ENCODE measurements around the gene HCN1. TPM values are rescaled to one million over a fixed set of nuclear protein-coding genes. Genes with fewer than 3 reads are reported as not detected.

HCN1 gene
- total and polyA plus RNA-seq, 2 of the 4 experiments (the other 2 are of a cell fraction), result not detected

GRCh38 chr5:45741110-45741509, 44.9 kb upstream of the HCN1 start:
- Histone ChIP-seq H3K23ac (ENCODE audit: low read depth, low read length) (no peak overlapping the region), H2BK120ac (ENCODE audit: low read depth, low read length) (no peak overlapping the region), H4K91ac (ENCODE audit: insufficient read depth, low read depth, low read length) (no peak overlapping the region), H3K9me3 (ENCODE audit: control insufficient read depth, insufficient read depth, low read length) (peaks cover 10% of the 10 kb centered on the region), H4K20me1 (ENCODE audit: insufficient read depth, low read length) (no peaks in the 10 kb centered on the region), H3K4me3 (ENCODE audit: insufficient read depth, low read depth, low read length) (no peak overlapping the region), H3K36me3 (ENCODE audit: control insufficient read depth, insufficient read depth, low read length) (no peaks in the 10 kb centered on the region), H3K14ac (replicated peaks; ENCODE audit: low read depth, low read length) (no peak overlapping the region), H3K9ac (ENCODE audit: low read depth, low read length) (no peak overlapping the region), H2BK15ac (ENCODE audit: low read depth, low read length) (no peak overlapping the region), H3K4me1 (ENCODE audit: control insufficient read depth, insufficient read depth, low read length) (no peaks in the 10 kb centered on the region), H3K4ac (ENCODE audit: low read depth, low read length) (no peak overlapping the region), H4K5ac (ENCODE audit: low read depth, low read length) (no peak overlapping the region), H3K79me1 (ENCODE audit: low read depth in 1 of 2, low read length in 2 of 2) (no peaks in the 10 kb centered on the region), H2AK9ac (replicated peaks; ENCODE audit: low read depth, low read length, poor library complexity) (no peak overlapping the region), H3K56ac (ENCODE audit: extremely low read depth, insufficient read depth, low read length) (no peak overlapping the region), H3K27ac (ENCODE audit: insufficient read depth, low read length) (no peak overlapping the region), H3K27me3 (ENCODE audit: control insufficient read depth, insufficient read depth, low read length) (no peaks in the 10 kb centered on the region), H4K8ac (ENCODE audit: low read depth in 2 of 2, low read length in 2 of 2) (no peak overlapping the region), H3K4me2 (ENCODE audit: low read depth, low read length) (no peak overlapping the region), H3K9me1 (ENCODE audit: insufficient read depth, low read length) (no peaks in the 10 kb centered on the region), H3K18ac (ENCODE audit: low read depth, low read length) (no peak overlapping the region), H2BK20ac (ENCODE audit: low read depth, low read length) (no peak overlapping the region), H2AK5ac (ENCODE audit: low read depth, low read length) (no peak overlapping the region), H2AFZ (replicated peaks; ENCODE audit: low read length, poor library complexity) (no peak overlapping the region), H2BK5ac (ENCODE audit: low read depth, low read length, poor library complexity, severe bottlenecking) (no peak overlapping the region)
- no CpG with 5 or more reads among the region's 5 CpGs for WGBS, 2 experiments (ENCODE audit: extremely low coverage in 2 of 2, insufficient read length in 1 of 2)
- ChIA-PET POLR2A (ENCODE audit: unreplicated experiment) (no interaction called here), CTCF (no interaction called here)
- intact Hi-C loops (cut with micrococcal nuclease) (no loop called here), in situ Hi-C loops (cut with MboI; ENCODE audit: low sequenced_read_pairs) (no loop called here), dilution Hi-C loops (cut with HindIII; ENCODE audit: low sequenced_read_pairs, unreplicated experiment) (no loop called here)
- ATAC-seq (ENCODE audit: low read depth) (no peak), DNase-seq (no peak)
- BruUV-seq (replicated peaks), result no TSS peak
- TF ChIP-seq SMC3 (IDR thresholded peaks at IDR 0.05; ENCODE audit: low read depth, low read length) (no peak), USF2 (IDR thresholded peaks at IDR 0.05; ENCODE audit: low read depth, low read length) (no peak), MAZ (IDR thresholded peaks at IDR 0.05; ENCODE audit: borderline replicate concordance, low read depth, low read length) (no peak), RAD21 (IDR thresholded peaks at IDR 0.05; ENCODE audit: low read length) (no peak), MAFK (IDR thresholded peaks at IDR 0.05; ENCODE audit: low read depth, low read length) (no peak), RCOR1 (IDR thresholded peaks at IDR 0.05; ENCODE audit: insufficient replicate concordance, low read length) (no peak), ELK1 (IDR thresholded peaks at IDR 0.05; ENCODE audit: borderline replicate concordance, low read depth, low read length) (no peak), RFX5 (IDR thresholded peaks at IDR 0.05; ENCODE audit: low read depth, low read length) (no peak), NFE2L2 (IDR thresholded peaks at IDR 0.05; ENCODE audit: low read depth, low read length) (no peak), CTCF (conservative IDR thresholded peaks at IDR 0.05; ENCODE audit: low read depth, low read length) (no peak), CEBPB (IDR thresholded peaks at IDR 0.05; ENCODE audit: low read depth, low read length) (no peak), CHD1 (IDR thresholded peaks at IDR 0.05; ENCODE audit: low read depth, low read length) (no peak), POLR2A (IDR thresholded peaks at IDR 0.05; ENCODE audit: low read depth, low read length) (no peak), MXI1 (IDR thresholded peaks at IDR 0.05; ENCODE audit: borderline replicate concordance, low read depth, low read length) (no peak), FOS (IDR thresholded peaks at IDR 0.05; ENCODE audit: low read depth, low read length) (no peak), BHLHE40 (IDR thresholded peaks at IDR 0.05; ENCODE audit: low read depth, low read length) (no peak)

Data from IMR-90 (cell line).